ENCODE results near the gene SCNN1G. TPM values are rescaled to one million over a fixed set of nuclear protein-coding genes. Genes with fewer than 3 reads are reported as not detected.

SCNN1G gene
- total RNA-seq, 4 donors from 2014 or later = under 0.01 to 0.62 (median 0.40) TPM; not detected in 1

DNA sequence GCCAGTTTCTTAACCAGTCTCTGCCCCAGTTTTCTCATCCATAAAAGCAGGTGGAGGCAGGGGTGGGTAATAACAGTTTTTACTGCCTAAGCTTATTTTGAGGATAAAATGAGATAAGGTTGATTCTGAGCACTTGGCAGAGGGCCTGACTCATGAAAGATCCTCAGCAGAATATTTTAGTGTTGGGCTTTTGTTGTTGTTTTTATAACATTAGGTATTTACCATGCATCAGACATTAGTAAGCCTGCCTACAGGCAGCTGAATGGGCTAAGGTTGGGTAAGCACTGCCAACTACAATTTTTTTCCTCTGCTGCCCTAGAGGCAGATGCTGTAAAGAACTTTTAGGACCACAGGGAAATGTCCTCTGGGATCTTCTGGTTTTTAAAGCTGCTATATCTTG is 43.1 kb downstream of the SCNN1G start:
- TF ChIP-seq POLR2A (IDR thresholded peaks at IDR 0.05) = no peak
- TF ChIP-seq, protein P1, sequence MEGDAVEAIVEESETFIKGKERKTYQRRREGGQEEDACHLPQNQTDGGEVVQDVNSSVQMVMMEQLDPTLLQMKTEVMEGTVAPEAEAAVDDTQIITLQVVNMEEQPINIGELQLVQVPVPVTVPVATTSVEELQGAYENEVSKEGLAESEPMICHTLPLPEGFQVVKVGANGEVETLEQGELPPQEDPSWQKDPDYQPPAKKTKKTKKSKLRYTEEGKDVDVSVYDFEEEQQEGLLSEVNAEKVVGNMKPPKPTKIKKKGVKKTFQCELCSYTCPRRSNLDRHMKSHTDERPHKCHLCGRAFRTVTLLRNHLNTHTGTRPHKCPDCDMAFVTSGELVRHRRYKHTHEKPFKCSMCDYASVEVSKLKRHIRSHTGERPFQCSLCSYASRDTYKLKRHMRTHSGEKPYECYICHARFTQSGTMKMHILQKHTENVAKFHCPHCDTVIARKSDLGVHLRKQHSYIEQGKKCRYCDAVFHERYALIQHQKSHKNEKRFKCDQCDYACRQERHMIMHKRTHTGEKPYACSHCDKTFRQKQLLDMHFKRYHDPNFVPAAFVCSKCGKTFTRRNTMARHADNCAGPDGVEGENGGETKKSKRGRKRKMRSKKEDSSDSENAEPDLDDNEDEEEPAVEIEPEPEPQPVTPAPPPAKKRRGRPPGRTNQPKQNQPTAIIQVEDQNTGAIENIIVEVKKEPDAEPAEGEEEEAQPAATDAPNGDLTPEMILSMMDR (IDR thresholded peaks at IDR 0.05) = no peak
- Histone ChIP-seq H3K4me1 (no peaks in the 10 kb centered on the region), H3K27me3 (no peaks in the 10 kb centered on the region), H3K27ac (no peak overlapping the region), H3K9me3 (no peaks in the 10 kb centered on the region), H3K36me3 (no peaks in the 10 kb centered on the region), H3K4me3 (no peak overlapping the region)
- DNase-seq = no peak
- intact Hi-C loops (cut with DNase I; ENCODE audit: low total_unique reads) = no loop called here

DNA sequence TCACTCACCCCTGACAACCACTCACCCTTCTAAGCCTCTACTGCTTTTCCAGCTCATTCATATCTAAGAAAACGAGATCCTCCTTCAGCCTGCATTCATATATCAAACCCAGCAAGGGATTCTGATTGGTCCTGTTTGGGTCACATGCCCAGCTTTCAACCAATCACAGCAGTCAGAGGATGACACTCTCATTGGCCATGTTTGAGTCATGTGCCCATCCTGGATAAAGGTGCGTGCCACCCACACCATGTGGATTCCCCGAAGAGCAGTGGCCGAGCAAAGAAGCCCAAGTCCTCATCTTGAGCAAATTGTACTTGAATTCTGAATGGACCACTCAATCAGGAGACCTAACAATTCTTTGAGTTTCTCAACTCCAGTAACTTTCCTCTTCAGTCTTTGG is 45.0 kb downstream of the SCNN1G start:
- Histone ChIP-seq H3K27me3 (no peaks in the 10 kb centered on the region), H3K9me3 (no peaks in the 10 kb centered on the region)
- DNase-seq = no peak

DNA sequence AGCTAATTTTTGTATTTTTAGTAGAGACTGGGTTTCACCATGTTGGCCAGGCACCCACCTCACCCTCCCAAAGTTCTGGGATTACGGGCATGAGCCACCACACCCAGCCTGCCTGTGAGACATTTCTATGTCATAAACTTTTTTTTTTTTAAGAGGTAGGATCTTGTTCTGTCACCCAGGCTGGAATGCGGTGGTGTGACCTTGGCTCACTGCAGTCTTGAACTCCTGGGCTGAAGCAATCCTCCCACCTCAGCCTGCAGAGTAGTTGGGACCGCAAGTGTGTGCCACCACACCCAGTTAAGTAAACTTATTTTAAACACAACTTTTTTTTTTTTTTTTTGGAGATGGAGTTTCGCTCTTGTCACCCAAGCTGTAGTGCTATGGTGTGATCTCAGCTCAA is 47.2 kb downstream of the SCNN1G start:
- H3K27ac ChIP-seq = no peak overlapping the region
- intact Hi-C loops (cut with DNase I; ENCODE audit: low total_unique reads) = no loop called here
- H3K9me3 ChIP-seq = no peaks in the 10 kb centered on the region
- H3K4me1 ChIP-seq = no peaks in the 10 kb centered on the region
- no peaks in the 10 kb centered on the region for H3K27me3 ChIP-seq
- H3K36me3 ChIP-seq = no peaks in the 10 kb centered on the region
- no peak for DNase-seq
- TF ChIP-seq, protein P1 (IDR thresholded peaks at IDR 0.05) = no peak
- TF ChIP-seq POLR2A (IDR thresholded peaks at IDR 0.05) = no peak
- no peak overlapping the region for H3K4me3 ChIP-seq

More for the DNA sequence above, 45.0 kb downstream of the SCNN1G start:
- intact Hi-C loops (cut with DNase I; ENCODE audit: low total_unique reads) = no loop called here
- Histone ChIP-seq H3K27ac (no peak overlapping the region), H3K4me1 (no peaks in the 10 kb centered on the region), H3K4me3 (no peak overlapping the region), H3K36me3 (no peaks in the 10 kb centered on the region)
- TF ChIP-seq POLR2A (IDR thresholded peaks at IDR 0.05) = no peak
- TF ChIP-seq, protein P1 (IDR thresholded peaks at IDR 0.05) = no peak

DNA sequence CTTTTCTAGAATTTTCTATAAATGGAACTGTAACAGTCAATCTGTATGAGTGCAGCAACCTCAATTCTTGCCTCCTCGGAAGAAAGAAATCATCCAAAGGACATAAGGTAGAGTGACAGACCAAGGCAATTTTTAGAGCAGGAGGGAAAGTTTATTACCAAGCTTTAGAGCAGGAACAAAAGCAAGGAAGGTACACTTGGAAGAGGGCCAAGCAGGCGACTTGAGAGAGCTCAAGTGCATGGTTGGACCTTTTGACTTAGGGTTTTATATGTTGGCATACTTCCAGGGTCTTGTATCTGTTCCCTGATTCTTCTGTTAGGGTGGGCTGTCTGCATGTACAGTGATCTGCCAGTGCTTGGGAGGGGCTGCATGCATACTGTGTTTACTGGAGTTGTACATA is 50.3 kb downstream of the SCNN1G start:
- intact Hi-C loops (cut with DNase I; ENCODE audit: low total_unique reads) = no loop called here
- H3K27me3 ChIP-seq = no peaks in the 10 kb centered on the region
- no peak for DNase-seq
- no peak overlapping the region for H3K27ac ChIP-seq
- H3K4me1 ChIP-seq = no peaks in the 10 kb centered on the region
- no peak overlapping the region for H3K4me3 ChIP-seq
- TF ChIP-seq, protein P1 (IDR thresholded peaks at IDR 0.05) = no peak
- no peak for TF ChIP-seq POLR2A (IDR thresholded peaks at IDR 0.05)
- H3K36me3 ChIP-seq = no peaks in the 10 kb centered on the region
- H3K9me3 ChIP-seq = no peaks in the 10 kb centered on the region

DNA sequence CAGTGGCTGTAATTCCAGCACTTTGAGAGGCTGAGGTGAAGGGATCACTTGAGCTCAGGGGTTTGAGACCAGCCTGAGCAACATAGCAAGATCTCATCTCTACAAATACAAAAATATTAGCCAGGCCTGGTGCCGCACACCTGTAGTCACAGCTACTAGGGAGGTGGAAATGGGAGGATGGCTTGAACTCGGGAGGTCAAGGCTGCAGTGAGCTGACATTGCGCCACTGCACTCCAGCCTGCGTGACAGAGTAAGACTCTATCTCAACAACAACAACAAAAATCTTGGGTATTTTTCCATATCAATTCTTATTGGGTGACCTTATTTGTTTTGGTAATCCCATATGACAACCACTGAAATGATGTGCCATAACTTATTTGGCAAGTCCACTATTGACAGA is 52.6 kb downstream of the SCNN1G start:
- no peak overlapping the region for H3K27ac ChIP-seq
- no peaks in the 10 kb centered on the region for H3K27me3 ChIP-seq
- TF ChIP-seq, protein P1 (IDR thresholded peaks at IDR 0.05) = no peak
- TF ChIP-seq POLR2A (IDR thresholded peaks at IDR 0.05) = no peak
- no peaks in the 10 kb centered on the region for H3K36me3 ChIP-seq
- DNase-seq = no peak
- intact Hi-C loops (cut with DNase I; ENCODE audit: low total_unique reads) = no loop called here
- H3K4me3 ChIP-seq = no peak overlapping the region
- no peaks in the 10 kb centered on the region for H3K9me3 ChIP-seq
- no peaks in the 10 kb centered on the region for H3K4me1 ChIP-seq
